22Rv1 (cell line): ENCODE results near the gene MELK.

ENCODE experiments used
- ZFX ChIP-seq: fragments of 450-650 bp; IDR thresholded peaks from 2 replicates; pipeline ENCODE4 v1.6.1; 2017; ENCODE audit warnings: antibody characterized with exemption, borderline replicate concordance
- TF ChIP-seq, protein P1 (sequence below): fragments of 450-650 bp; IDR thresholded peaks from 2 replicates; pipeline ENCODE4 v1.5.1; 2017; ENCODE audit warnings: mild to moderate bottlenecking

DNA sequence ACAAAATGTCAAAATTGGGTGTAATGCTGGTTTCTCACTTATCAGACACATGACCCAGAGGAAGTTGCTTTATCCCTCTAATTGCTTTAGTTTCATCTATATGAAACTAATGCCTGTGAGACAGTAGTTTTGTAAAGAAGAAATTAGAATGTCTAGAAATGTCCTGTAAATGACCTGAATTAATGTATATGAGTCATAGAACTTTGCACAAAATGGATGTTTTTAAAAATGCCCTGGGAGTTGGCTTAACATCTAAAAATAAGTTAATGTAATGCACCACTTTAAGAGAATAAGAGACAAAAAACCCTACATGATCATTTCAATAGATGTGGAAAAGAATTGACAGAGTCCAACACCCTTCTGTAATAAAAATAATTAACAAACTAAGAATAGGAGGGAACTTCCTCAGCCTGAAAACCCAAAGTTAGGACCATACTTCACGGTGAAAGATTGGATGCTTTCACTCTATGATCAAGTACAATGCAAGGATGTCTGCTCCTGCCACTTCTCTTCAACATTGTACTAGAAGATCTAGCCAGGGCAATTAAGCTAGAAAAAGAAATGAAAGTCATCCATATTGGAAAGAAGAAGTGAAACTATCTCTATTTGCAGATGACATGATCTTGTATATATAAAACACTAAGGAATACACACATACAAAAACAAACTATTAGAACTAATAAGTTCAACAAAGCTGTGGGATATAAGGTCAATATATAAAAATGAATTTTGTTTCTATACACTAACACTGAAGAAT, 117.9 kb downstream of the MELK start:
- TF ChIP-seq, protein P1, sequence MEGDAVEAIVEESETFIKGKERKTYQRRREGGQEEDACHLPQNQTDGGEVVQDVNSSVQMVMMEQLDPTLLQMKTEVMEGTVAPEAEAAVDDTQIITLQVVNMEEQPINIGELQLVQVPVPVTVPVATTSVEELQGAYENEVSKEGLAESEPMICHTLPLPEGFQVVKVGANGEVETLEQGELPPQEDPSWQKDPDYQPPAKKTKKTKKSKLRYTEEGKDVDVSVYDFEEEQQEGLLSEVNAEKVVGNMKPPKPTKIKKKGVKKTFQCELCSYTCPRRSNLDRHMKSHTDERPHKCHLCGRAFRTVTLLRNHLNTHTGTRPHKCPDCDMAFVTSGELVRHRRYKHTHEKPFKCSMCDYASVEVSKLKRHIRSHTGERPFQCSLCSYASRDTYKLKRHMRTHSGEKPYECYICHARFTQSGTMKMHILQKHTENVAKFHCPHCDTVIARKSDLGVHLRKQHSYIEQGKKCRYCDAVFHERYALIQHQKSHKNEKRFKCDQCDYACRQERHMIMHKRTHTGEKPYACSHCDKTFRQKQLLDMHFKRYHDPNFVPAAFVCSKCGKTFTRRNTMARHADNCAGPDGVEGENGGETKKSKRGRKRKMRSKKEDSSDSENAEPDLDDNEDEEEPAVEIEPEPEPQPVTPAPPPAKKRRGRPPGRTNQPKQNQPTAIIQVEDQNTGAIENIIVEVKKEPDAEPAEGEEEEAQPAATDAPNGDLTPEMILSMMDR, result no peak
- TF ChIP-seq ZFX, result no peak
